Measurements from ENCODE around the gene SIRPB2. TPM values are rescaled to one million over a fixed set of nuclear protein-coding genes. Genes with fewer than 3 reads are reported as not detected.

SIRPB2 gene
- total and polyA plus RNA-seq, 2 of the 8 experiments (the other 6 are each of a cell fraction or from before 2014, with no cell fraction given): 0.28 TPM; not detected in 1

GRCh38 chr20:1478566-1478965 lies 12.7 kb downstream of the SIRPB2 start:
- WGBS, 2 experiments (ENCODE audit: extremely low coverage in 1 of 2, insufficient coverage in 1 of 2, insufficient read length in 1 of 2, insufficient replicate concordance in 2 of 2, low coverage in 1 of 2, low lambda C conversion rate in 2 of 2, missing lambda C conversion rate in 1 of 2): 91% methylated on average over 4 of the region's 4 CpGs; no CpG with 5 or more reads in 1 of the 2 experiments
- H3K36me3 ChIP-seq (ENCODE audit: control insufficient read depth in 2 of 4, insufficient read depth in 4 of 4, low read length in 3 of 4): no peaks in the 10 kb centered on the region
- no peak overlapping the region for H3K14ac ChIP-seq (ENCODE audit: insufficient read length)
- H2BK120ac ChIP-seq (replicated peaks; ENCODE audit: low read depth, low read length): no peak overlapping the region
- H3K27me3 ChIP-seq (replicated peaks in 1 of 4; ENCODE audit: control insufficient read depth in 3 of 4, extremely low read depth in 1 of 4, insufficient read depth in 3 of 4, low read length in 3 of 4): no peaks in the 10 kb centered on the region
- no peaks in the 10 kb centered on the region for H3K79me1 ChIP-seq (ENCODE audit: low read depth, low read length)
- CTCF ChIA-PET (ENCODE audit: partially characterized antibody): interaction anchor here (1.3 kb wide), 1 partner anchor 25 kb away, joined by 10 read pairs; no protein-coding TSS in a partner anchor
- H3K4me1 ChIP-seq (replicated peaks in 1 of 4; ENCODE audit: control insufficient read depth in 3 of 4, insufficient read depth in 4 of 4, low read length in 3 of 4): no peaks in the 10 kb centered on the region
- H2BK15ac ChIP-seq (ENCODE audit: low read length): no peak overlapping the region
- H3K18ac ChIP-seq (ENCODE audit: extremely low read depth, low read length): no peak overlapping the region
- no peak overlapping the region for H2BK12ac ChIP-seq (ENCODE audit: low read depth, low read length)
- no peak overlapping the region for H3K23ac ChIP-seq (ENCODE audit: insufficient read length)
- H2AK5ac ChIP-seq (ENCODE audit: low read depth, low read length): no peak overlapping the region
- no peaks in the 10 kb centered on the region for H3K79me2 ChIP-seq (ENCODE audit: control insufficient read depth in 1 of 2, insufficient read depth in 2 of 2, low read length in 2 of 2)
- no peak overlapping the region for H3K4ac ChIP-seq (replicated peaks; ENCODE audit: insufficient read length, low read depth, low read length)
- no peak overlapping the region for H3K4me3 ChIP-seq (ENCODE audit: extremely low read depth in 1 of 4, insufficient read depth in 2 of 4, low read depth in 3 of 4, low read length in 4 of 4)
- no peak overlapping the region for H3K27ac ChIP-seq (ENCODE audit: low read depth, low read length)
- H4K8ac ChIP-seq (ENCODE audit: extremely low read depth, insufficient read depth, low read length): no peak overlapping the region
- H3K9me3 ChIP-seq (ENCODE audit: insufficient read depth in 2 of 2, low read depth in 1 of 2, low read length in 1 of 2): no peaks in the 10 kb centered on the region
- H3K4me2 ChIP-seq (ENCODE audit: insufficient read depth in 1 of 2, low read depth in 2 of 2, low read length in 2 of 2): no peak overlapping the region
- no peak overlapping the region for H3K56ac ChIP-seq (replicated peaks; ENCODE audit: insufficient read length, low read depth, low read length)
- no peak for DNase-seq (ENCODE audit: low read depth in 1 of 2, low spot score in 2 of 2)
- no peak overlapping the region for H4K5ac ChIP-seq (ENCODE audit: insufficient read length, low read depth, low read length)
- no peaks in the 10 kb centered on the region for H3K23me2 ChIP-seq (ENCODE audit: low read depth, low read length)
- no peak overlapping the region for H2BK20ac ChIP-seq (ENCODE audit: low read length)
- no peak overlapping the region for H2BK5ac ChIP-seq (ENCODE audit: low read depth, low read length)
- H4K20me1 ChIP-seq (replicated peaks in 1 of 2; ENCODE audit: control insufficient read depth in 1 of 2, insufficient read depth in 2 of 2, low read length in 2 of 2): no peaks in the 10 kb centered on the region
- no peak overlapping the region for H4K91ac ChIP-seq (replicated peaks; ENCODE audit: insufficient read length, low read length)
- no peak overlapping the region for H2AFZ ChIP-seq (ENCODE audit: low read length)
- POLR2A ChIA-PET (ENCODE audit: partially characterized antibody): no interaction called here
- no peak overlapping the region for H3K9ac ChIP-seq (replicated peaks in 1 of 4; ENCODE audit: extremely low read depth in 1 of 4, low read depth in 3 of 4, low read length in 3 of 4)
- no peak for FAIRE-seq
- TF ChIP-seq SAP30 (IDR thresholded peaks at IDR 0.05; ENCODE audit: insufficient read depth, insufficient replicate concordance, low read length): no peak
- TF ChIP-seq CTCF (IDR thresholded peaks at IDR 0.05; ENCODE audit: control extremely low read depth in 1 of 3, insufficient read depth in 1 of 3, low read depth in 1 of 3, low read length in 3 of 3): no peak
- no peak for TF ChIP-seq RNF2 (IDR thresholded peaks at IDR 0.05; ENCODE audit: borderline replicate concordance, low read depth, low read length, missing control alignments, poor library complexity, severe bottlenecking)
- no peak for TF ChIP-seq ATF2 (IDR thresholded peaks at IDR 0.05; ENCODE audit: low read length)
- no peak for TF ChIP-seq PHF8 (conservative IDR thresholded peaks at IDR 0.05; ENCODE audit: low read depth, low read length)
- no peak for TF ChIP-seq TEAD4 (IDR thresholded peaks at IDR 0.05; ENCODE audit: low read depth, low read length)
- TF ChIP-seq MAX (IDR thresholded peaks at IDR 0.05): no peak
- no peak for TF ChIP-seq EP300 (IDR thresholded peaks at IDR 0.05; ENCODE audit: borderline replicate concordance in 1 of 2, low read depth in 2 of 2, low read length in 2 of 2)

Data from H1 (cell line).